HG03469 (cell line): Measurements from ENCODE around the gene TAS1R3.

Experiments
- ATAC-seq: cut with Tn5 transposase; IDR thresholded peaks from one replicate; pipeline ENCODE4 v1.9.1; 2021; ENCODE audit warnings: mild to moderate bottlenecking, moderate library complexity, moderate number of reproducible peaks; ENCODE audit not compliant: unreplicated experiment

TAS1R3 gene

GRCh38 chr1:1335792-1336248, 4.7 kb downstream of the TAS1R3 start:
- ATAC-seq, result no peak

GRCh38 chr1:1336446-1336845, 5.4 kb downstream of the TAS1R3 start:
- ATAC-seq, result no peak

GRCh38 chr1:1336931-1337792, 6.1 kb downstream of the TAS1R3 start:
- no peak for ATAC-seq

GRCh38 chr1:1337793-1338147, 6.7 kb downstream of the TAS1R3 start:
- ATAC-seq, result no peak

- no peak for ATAC-seq
These were observed 7.2 kb downstream of the TAS1R3 start for GRCh38 chr1:1338278-1338677.

- ATAC-seq, result no peak
These were observed 9.1 kb downstream of the TAS1R3 start for GRCh38 chr1:1340185-1340584.

- no peak for ATAC-seq
These were observed 9.9 kb downstream of the TAS1R3 start for GRCh38 chr1:1340791-1341548.

- ATAC-seq, result no peak
These were observed 10.5 kb downstream of the TAS1R3 start for GRCh38 chr1:1341549-1342021.

- no peak for ATAC-seq
These were observed 11.0 kb downstream of the TAS1R3 start for GRCh38 chr1:1342061-1342562.

- ATAC-seq, result no peak
These were observed 11.6 kb downstream of the TAS1R3 start for GRCh38 chr1:1342584-1343115.

- ATAC-seq, result no peak
These were observed 12.8 kb downstream of the TAS1R3 start for GRCh38 chr1:1343811-1344421.

GRCh38 chr1:1344655-1345361, 13.7 kb downstream of the TAS1R3 start:
- no peak for ATAC-seq

GRCh38 chr1:1345384-1345783, 14.3 kb downstream of the TAS1R3 start:
- ATAC-seq, result no peak

GRCh38 chr1:1345860-1346500, 14.9 kb downstream of the TAS1R3 start:
- no peak for ATAC-seq

- no peak for ATAC-seq
These were observed 15.4 kb downstream of the TAS1R3 start for GRCh38 chr1:1346501-1346890.

GRCh38 chr1:1347026-1347595, 16.0 kb downstream of the TAS1R3 start:
- no peak for ATAC-seq

GRCh38 chr1:1347663-1348419, 16.8 kb downstream of the TAS1R3 start:
- ATAC-seq, result no peak

GRCh38 chr1:1348420-1349255, 17.6 kb downstream of the TAS1R3 start:
- ATAC-seq, result no peak
